Measurements from ENCODE around the gene FILIP1L.

FILIP1L gene

DNA sequence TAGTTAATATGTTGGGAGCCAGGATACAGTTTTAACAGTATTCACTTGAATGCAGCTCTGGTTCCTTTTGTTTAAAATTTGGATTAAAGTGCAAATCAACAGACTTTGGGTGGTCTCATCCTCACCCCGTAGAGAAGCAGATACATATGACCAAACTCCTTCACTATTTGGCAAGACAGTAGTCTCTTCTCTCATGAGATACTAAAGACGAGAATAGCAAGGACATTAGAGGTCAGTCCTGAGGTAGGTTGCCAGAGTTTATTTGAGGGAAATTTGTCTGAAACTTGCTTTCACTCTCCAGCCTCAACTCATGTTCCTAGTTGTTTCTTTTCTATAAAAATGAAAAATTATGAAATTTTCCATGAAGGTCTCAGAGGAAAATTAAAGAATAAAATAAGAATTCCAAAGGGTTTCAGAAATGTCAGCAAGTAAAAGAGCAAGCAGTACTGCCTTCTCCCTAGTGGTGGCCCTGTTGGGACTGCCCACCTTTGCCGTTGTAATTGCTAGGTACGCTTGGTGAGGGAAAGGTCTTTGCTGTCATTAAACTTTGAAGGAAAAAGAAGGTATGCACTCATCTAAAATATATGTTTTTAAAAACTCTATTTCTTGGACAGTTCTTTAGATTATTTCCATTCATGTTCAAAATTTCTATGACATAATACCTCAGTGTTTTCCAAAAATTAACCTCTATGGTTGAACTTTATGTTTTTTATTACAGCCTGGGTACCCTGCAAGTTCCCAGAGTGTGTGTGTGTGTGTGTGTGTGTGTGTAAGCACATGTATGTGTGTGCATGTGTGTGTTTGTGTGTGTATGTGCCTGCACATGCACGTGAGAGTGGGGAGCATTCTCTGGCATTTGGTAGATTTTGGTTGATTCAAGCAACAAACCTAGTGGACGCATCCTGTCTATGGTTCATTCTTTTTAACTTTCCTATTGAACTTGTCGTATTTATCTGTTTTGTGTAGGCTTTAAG, 185.2 kb downstream of the FILIP1L start:
- TF ChIP-seq, protein P1, sequence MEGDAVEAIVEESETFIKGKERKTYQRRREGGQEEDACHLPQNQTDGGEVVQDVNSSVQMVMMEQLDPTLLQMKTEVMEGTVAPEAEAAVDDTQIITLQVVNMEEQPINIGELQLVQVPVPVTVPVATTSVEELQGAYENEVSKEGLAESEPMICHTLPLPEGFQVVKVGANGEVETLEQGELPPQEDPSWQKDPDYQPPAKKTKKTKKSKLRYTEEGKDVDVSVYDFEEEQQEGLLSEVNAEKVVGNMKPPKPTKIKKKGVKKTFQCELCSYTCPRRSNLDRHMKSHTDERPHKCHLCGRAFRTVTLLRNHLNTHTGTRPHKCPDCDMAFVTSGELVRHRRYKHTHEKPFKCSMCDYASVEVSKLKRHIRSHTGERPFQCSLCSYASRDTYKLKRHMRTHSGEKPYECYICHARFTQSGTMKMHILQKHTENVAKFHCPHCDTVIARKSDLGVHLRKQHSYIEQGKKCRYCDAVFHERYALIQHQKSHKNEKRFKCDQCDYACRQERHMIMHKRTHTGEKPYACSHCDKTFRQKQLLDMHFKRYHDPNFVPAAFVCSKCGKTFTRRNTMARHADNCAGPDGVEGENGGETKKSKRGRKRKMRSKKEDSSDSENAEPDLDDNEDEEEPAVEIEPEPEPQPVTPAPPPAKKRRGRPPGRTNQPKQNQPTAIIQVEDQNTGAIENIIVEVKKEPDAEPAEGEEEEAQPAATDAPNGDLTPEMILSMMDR (IDR thresholded peaks at IDR 0.05; ENCODE audit: borderline replicate concordance, control extremely low read depth, extremely low read depth, insufficient read depth, missing control alignments): no peak
- in situ Hi-C loops (cut with MboI; ENCODE audit: low sequenced_read_pairs, unreplicated experiment): no loop called here
- no peak for DNase-seq (ENCODE audit: low spot score)

DNA sequence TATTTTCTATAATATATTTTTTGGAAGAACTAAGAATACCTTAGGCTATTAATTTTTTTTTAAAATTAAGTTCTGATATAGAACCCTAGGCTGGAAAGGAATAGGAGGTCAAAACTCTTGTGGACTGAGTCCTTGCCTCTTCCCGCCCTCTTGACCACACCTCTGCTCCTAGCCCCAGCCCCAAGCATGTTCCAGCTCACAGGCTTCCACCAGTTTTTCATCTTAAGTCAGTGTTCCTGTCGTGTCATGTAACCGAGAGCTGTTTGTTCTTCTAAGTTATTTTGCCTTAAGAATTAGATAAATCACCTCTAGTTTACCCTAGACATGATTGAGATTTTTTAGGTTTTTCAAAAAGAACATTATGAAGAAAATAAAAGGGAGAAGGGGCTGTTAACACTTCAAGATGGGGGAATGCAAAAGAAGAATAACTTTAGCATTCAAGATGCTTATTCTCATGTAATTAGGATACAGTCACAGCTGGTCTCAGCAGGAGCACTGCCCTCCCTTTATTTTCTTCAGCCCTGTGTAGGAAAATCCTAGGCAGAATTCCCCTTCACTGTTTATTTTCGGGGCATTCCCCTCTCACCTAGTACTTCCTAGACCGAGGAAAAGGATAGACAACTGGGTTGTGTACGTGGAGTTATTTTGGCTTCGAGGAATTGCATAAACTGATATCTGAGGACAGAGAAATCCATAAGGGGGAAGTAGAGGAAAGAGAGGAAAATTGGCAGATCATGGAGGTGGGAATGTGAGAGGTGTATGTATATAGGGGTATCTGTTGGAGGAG, 186.4 kb downstream of the FILIP1L start:
- no peak for DNase-seq (ENCODE audit: low spot score)
- in situ Hi-C loops (cut with MboI; ENCODE audit: low sequenced_read_pairs, unreplicated experiment): no loop called here
- TF ChIP-seq, protein P1 (IDR thresholded peaks at IDR 0.05; ENCODE audit: borderline replicate concordance, control extremely low read depth, extremely low read depth, insufficient read depth, missing control alignments): no peak

DNA sequence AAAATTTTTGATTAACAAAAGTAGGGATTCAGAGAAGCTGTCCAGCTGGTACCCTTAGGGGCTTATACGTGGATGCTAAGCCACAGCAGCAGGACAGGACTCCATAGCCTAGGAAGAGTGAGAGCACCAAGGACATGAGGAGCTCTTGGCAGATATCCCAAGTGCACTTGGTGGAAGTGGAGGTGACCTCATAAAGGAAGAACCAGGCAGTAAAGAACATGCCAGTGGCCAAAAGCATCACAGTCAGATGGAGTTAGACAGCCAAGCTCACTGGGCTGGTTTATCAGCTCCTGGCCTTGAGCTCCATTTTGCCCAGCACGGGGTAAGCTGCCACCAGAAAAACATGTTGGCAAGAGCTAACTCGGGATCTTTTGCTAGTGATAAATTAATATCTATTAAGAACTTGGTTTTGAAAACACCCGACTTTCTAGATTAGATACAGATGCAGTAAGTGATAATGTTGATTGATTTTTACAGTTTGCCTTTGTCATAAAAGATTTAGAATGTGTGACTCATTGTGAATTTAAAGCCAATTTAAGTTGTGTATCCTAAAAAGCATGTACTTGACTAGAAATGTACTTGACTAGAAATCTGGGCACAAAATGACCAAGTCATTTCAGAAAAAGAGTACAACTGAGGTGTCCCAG, 188.6 kb downstream of the FILIP1L start:
- TF ChIP-seq, protein P1 (IDR thresholded peaks at IDR 0.05; ENCODE audit: borderline replicate concordance, control extremely low read depth, extremely low read depth, insufficient read depth, missing control alignments): no peak
- no peak for DNase-seq (ENCODE audit: low spot score)
- in situ Hi-C loops (cut with MboI; ENCODE audit: low sequenced_read_pairs, unreplicated experiment): no loop called here

DNA sequence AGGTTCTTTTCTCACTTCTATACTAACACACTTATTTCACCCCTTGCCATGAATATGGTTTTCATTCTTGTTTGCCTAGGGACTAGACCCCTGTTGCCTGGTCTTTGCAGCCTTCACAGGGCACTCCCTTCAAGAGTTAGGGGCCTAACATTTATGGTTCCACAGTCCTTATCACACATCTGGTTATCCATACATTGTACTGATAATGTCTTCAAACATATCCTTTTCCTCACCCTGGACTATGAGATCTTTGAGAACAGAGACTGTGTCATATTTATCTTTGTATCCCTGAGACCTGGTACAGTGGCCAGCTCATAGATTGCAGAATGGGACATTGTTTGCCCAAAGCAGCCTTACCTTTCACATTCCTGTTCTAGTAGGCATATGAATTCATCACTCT, 190.4 kb downstream of the FILIP1L start:
- DNase-seq (ENCODE audit: low spot score): no peak
- in situ Hi-C loops (cut with MboI; ENCODE audit: low sequenced_read_pairs, unreplicated experiment): no loop called here
- TF ChIP-seq, protein P1 (IDR thresholded peaks at IDR 0.05; ENCODE audit: borderline replicate concordance, control extremely low read depth, extremely low read depth, insufficient read depth, missing control alignments): no peak

DNA sequence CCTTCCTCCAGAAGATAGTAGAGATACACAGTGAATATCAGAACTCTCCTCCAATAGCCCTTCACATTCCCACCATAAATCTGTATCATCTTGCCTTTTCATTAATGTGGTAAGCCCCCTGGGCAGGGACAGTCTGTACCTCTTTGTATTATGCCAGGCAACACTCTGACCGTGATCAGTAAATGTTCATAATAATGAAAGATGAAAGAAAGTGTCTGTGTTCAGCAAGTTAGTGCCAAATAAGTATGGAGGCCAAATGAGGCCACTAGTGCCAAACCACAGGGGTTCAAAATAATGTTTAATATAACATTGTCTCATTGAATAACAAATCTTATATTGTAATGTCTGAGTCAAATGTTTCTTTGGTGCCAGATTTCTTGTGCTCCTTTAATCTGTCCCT, 192.3 kb downstream of the FILIP1L start:
- TF ChIP-seq, protein P1 (IDR thresholded peaks at IDR 0.05; ENCODE audit: borderline replicate concordance, control extremely low read depth, extremely low read depth, insufficient read depth, missing control alignments): no peak
- in situ Hi-C loops (cut with MboI; ENCODE audit: low sequenced_read_pairs, unreplicated experiment): no loop called here
- no peak for DNase-seq (ENCODE audit: low spot score)

DNA sequence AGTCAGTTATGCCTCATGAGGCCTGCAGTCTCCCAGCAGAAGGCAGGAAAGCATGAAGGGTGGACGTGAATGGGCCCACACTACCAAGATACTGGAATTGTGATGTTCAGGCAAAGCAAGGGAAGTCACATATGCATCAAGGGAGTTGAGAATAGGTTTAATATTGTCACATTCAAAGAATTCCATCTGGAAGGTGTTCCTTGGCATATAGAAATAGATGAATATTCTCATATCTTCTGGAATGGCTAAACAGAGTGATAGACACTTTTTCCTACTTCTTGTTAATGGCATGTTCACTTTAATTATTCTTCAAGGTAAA, 193.0 kb downstream of the FILIP1L start:
- in situ Hi-C loops (cut with MboI; ENCODE audit: low sequenced_read_pairs, unreplicated experiment): no loop called here
- TF ChIP-seq, protein P1 (IDR thresholded peaks at IDR 0.05; ENCODE audit: borderline replicate concordance, control extremely low read depth, extremely low read depth, insufficient read depth, missing control alignments): no peak
- DNase-seq (ENCODE audit: low spot score): no peak
